ENCODE measurements around the gene RAB3IL1.

DNA sequence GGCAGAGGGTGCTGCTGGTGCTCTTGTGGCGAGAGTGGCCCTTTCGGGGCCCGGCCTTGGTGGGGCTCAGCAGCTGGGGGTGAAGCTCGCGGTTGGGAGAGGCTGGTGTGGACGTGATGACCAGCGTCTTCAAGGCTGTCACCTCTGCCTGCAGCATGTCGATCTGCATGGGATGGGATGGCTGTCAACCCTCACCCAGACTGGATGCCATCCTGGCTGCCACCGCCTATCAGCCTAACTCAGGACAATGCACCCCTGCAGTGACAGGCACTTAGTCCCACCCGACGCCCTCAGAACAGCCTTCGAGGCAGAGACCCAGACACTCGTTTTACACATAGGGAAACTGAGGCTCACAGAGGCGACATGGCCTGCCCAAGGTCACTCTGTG, 10.8 kb downstream of the RAB3IL1 start:
- TF ChIP-seq, protein P1, sequence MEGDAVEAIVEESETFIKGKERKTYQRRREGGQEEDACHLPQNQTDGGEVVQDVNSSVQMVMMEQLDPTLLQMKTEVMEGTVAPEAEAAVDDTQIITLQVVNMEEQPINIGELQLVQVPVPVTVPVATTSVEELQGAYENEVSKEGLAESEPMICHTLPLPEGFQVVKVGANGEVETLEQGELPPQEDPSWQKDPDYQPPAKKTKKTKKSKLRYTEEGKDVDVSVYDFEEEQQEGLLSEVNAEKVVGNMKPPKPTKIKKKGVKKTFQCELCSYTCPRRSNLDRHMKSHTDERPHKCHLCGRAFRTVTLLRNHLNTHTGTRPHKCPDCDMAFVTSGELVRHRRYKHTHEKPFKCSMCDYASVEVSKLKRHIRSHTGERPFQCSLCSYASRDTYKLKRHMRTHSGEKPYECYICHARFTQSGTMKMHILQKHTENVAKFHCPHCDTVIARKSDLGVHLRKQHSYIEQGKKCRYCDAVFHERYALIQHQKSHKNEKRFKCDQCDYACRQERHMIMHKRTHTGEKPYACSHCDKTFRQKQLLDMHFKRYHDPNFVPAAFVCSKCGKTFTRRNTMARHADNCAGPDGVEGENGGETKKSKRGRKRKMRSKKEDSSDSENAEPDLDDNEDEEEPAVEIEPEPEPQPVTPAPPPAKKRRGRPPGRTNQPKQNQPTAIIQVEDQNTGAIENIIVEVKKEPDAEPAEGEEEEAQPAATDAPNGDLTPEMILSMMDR (conservative IDR thresholded peaks at IDR 0.05 in 1 of 2, IDR thresholded peaks at IDR 0.05 in 1 of 2; ENCODE audit: low read depth in 1 of 2, low read length in 2 of 2): no peak
- no peak for TF ChIP-seq EZH2 (IDR thresholded peaks at IDR 0.05; ENCODE audit: low read length, missing control alignments)
